PFSK-1 (cell line): Measurements from ENCODE around the gene ZFHX3.

Experiments used
- POLR2AphosphoS5 ChIP-seq: IDR thresholded peaks from 2 replicates; pipeline ENCODE4 v1.6.1; 2012; ENCODE audit warnings: low read depth, mild to moderate bottlenecking, control low read depth, low read length, moderate library complexity
- SIN3A ChIP-seq: IDR thresholded peaks from 2 replicates; pipeline ENCODE4 v1.6.1; 2012; ENCODE audit warnings: mild to moderate bottlenecking, low read length, moderate library complexity, borderline replicate concordance; ENCODE audit not compliant: insufficient read depth
- TAF1 ChIP-seq: IDR thresholded peaks from 2 replicates; pipeline ENCODE4 v1.6.1; 2012; ENCODE audit warnings: low read length, control low read depth, borderline replicate concordance; ENCODE audit not compliant: insufficient read depth

DNA sequence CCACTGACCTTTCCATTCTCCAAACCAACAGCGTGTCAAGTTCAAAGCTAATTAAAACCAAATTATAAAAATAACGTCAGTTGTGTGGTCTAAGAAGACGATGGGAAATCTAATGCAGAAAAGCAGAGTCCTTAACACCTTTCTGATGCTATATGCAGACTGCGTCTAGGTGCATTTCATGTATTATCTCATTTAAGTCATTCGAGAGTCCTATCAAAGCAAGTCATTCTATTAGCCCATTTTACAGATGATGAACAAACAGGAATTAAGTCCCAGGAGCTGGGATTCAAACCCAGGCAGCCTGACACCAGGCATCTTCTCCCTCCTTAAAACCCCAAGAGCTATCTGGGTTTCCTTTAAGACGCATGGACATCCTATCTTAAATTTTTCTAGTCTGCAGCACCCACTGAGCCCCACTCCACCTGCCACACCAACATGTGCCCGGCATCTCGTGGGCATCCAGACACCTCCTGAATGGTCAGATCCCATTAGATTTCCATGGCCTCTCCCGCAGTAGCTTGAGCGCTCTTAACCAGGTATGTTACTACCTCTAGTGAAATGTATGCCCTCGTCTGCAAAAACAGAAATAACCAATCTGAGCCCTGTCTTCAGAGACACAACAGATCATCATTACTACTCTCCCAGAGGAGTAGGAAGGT is 115.1 kb downstream of the ZFHX3 start:
- TF ChIP-seq TAF1 (no peak), SIN3A (no peak), POLR2AphosphoS5 (no peak)
